Hypothalamus (tissue), 51 donors: ENCODE measurements around the gene KCNF1.
A peak's percentile ranks its signal among the peaks of the same experiment; 100 is the strongest.

Source experiments
- DNase-seq, 51 donors: peaks; one replicate each; lab custom pipeline; 2025; lab: John Stamatoyannopoulos, UW

Gene KCNF1

DNA sequence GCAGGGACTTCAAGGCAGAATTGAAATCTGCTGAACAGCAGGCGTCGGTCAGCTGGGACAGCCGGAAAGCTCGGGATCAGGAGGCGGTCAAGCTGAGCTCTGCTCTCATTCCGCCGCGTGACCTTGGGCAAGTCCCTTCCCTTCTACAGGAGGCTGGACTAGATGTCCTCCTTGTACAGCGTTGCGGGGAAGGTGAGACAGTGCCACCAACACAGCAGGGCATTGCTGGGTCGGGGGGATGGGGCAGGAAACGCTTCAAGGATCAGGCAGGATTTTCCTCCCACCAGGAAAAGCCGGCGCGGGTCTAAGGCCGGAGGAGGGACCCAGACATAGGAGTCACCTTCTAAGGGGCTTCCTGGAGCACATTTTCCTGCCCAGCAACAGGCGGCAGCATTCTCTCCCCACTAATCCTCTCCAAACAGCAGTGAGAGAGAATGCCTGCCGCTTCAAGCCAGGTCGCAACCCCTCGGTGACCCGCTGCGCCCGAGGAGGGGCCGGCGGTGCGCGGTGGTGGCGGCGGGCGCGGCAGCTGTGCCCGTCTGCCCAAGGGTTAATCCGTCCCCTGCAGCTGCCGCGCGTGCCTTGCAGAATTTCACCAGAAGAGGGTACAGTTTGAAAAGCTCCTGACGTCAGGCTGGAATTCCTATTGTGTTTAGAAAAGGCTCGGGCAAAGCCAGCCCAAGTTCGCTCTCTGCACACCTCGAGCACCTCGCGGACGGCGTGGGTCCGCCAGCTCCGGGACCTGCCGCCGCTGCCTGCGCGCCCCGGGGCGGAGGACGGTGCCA is at the start of gene KCNF1:
KCNF1 (plus strand) TSS at position 644 of the 785 bp plus-strand sequence. CDS start 493 bp downstream, outside the sequence.
- peak in 7 of 51 donors; percentile 16 to 53 (median 35) for DNase-seq

DNA sequence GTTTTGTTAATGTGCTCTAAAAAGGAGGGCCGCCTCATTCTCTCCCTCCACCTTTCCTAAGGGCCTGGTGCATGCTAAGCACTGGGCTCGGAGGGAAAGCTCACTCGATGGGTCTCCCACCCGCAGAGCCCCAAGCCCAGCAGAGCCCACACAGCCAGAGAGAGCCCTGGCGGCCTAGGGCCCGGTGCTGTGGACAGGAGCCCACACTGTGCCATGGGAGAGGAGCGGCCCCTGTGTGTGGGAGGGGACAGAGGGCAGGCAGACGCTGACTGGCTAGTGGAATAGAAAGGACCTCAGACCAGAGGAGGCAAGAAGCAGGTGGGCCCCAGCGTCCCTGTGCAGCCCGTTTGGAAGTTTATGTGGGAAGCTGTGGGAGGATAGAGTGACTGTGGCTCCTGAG is 49.4 kb upstream of the KCNF1 start:
- DNase-seq, result no peak

DNA sequence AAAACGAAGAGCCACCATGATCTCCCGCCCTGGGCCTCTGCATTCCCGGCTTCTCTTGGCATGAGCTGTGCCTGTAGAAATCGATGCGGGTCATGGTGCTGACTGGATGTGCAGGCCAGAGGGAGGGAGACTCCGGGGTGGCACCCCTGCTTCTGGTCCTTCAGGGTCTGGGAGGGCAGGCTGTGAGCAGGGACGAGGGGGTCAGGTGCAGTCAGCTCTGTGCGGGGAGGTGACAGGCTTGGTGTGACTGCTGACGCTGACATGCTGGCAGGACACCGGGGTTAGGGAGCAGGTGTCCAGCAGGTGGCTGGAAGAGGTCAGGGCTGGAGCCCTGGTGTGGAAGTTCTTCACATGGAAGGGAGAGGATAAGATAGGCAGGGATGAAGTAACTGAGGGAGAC is 48.7 kb upstream of the KCNF1 start:
- DNase-seq, result no peak

- peak in 3 of 51 donors; percentile 18 to 28 (median 27) for DNase-seq
These were observed 47.9 kb upstream of the KCNF1 start for GRCh38 chr2:10863837-10864236.

- DNase-seq, result no peak
These were observed 47.5 kb upstream of the KCNF1 start for GRCh38 chr2:10864251-10864650.

GRCh38 chr2:10864861-10865636 is 46.7 kb upstream of the KCNF1 start:
- DNase-seq, result peak in 1 of 51 donors; percentile 38

GRCh38 chr2:10865841-10866240 is 45.9 kb upstream of the KCNF1 start:
- no peak for DNase-seq

DNA sequence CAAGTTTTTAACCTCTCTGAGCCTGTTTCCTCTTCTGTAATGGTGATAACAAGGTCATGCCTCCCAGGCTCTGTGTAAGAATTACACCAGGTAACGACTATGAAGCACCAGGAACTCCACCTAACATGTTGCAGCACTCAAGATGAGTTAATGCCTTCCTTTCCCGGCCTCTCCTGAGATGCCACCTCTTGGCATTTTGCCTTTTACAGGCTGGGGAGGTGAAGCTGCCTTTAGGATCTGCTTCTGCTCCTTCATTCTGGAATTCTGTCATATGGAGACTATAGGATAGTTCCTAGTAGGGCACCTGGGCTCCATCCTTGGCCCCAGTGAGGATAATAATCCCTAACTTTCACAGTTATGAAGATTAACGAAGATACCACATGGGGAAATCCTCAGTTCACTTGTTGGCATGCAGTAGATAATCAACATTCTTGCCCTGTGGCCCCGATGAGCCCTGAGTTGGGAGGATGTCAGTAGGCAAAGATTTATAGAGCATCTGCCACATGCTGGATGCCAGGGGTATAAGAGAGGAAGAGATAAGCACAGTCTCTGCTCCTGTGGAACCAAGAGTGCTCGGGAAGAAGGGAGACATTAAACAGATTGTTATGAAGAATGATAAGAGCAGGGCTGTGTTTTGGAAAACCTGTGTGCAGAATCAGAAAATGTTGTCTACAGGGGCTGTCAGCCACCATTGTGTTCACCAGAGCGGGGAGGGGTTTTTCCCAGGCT is 43.9 kb upstream of the KCNF1 start:
- DNase-seq, result no peak

GRCh38 chr2:10868465-10869314 is 43.0 kb upstream of the KCNF1 start:
- peak in 1 of 51 donors; percentile 23 for DNase-seq

- no peak for DNase-seq
These were observed 39.8 kb upstream of the KCNF1 start for GRCh38 chr2:10871978-10872377.

- DNase-seq, result no peak
These were observed 38.6 kb upstream of the KCNF1 start for GRCh38 chr2:10873171-10873570.

DNA sequence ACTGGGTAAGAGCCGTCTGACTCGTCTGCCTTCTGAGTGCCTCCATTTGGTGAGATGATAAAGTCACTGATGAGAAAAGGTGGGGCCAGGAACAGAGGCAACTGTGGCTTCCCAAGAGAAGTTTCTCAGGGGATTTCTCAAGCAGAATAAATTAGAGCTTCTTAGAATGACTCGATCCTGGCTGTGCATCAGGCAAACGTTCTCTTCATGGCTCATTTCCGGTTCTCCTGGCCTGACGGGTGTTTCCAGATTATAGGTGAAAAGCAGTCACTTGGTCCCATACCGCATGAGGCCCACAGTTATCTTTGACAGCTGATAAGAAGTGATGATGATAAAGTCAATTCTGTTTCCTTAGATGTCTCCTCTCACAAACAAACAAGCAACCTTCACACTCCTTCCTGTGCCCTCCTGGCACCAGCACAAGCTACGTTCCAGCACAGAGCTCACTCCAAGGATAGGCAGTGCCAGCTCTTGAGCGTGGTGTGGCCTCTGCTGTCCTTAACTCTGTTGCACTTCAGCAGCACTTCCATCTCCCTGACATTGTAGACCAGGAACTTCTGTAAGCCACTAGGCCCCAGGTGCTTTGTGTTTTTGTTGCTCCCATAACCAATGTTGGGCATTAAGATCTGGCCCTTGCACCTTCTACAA is 37.8 kb upstream of the KCNF1 start:
- DNase-seq, result no peak

DNA sequence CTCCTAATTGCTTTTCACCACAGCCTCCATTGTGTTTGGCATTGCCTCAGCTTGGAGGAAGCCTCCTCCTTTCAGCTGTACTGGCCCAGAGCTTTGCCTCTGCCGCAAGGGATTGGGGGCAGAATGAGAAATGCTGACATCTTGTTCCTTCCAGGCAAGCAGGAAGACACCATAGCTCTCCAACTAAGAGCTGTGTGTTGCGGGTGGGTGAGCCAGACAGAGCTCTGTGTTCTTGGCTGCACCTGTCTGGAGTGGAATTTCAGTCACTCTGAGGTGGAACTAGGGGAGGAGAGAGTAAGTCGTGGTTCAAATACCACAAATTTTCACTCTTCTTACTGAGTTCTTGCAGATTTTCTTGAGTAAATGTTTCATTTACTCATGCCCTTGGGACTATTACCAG is 36.6 kb upstream of the KCNF1 start:
- no peak for DNase-seq

DNA sequence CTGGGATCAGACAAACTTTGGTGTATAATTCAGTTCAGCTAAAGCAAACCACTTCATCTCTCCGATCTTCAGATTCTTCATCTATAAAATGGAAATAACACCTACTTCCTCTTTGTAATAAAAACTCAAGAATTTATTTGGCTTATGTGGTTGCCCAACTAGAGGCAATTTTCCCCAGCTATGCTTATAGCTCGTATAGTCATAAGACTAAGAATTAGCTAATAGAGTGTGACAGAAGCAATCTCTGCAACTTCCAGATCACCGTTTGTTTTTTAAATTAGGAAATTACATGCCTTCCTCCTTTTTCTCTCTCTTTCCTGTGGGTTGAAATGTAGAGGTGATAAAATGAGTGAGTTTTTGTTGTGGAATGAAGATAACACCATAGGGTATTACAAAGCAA is 35.3 kb upstream of the KCNF1 start:
- DNase-seq, result no peak

- DNase-seq, result no peak
These were observed 34.8 kb upstream of the KCNF1 start for GRCh38 chr2:10876963-10877362.

GRCh38 chr2:10877651-10878111 is 34.1 kb upstream of the KCNF1 start:
- DNase-seq, result peak in 2 of 51 donors; percentile 69

DNA sequence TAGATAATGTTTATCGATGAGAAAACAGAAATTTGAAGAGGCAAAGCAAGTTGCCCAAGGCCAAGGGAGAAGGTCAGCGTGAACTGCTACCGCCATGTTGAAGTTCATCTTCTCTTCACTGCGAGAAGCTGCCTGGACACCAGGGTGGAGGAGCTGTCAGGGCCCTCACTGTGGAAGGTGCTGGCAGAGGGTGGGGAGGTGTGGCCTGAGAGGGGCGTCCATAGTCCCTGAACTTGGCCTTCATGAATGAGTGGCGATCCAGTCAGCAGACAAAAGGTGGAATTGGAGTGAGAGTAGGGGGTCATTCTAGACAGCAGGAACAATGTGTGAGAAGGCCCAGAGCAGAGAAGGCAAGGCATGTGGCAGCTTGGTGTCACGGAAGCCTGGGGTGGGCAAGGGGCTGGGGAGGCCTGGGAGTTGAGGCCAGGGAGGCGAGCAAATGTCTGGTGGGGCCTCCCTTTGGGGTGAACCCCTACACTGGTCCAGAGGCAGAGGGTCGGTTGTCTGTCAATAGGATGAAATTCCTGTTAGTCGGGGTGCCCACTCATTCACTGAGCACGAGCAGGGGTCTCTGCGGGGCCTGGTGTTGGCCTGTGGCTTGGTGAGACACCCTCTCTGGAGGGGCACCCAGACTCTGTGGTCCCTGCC is 33.3 kb upstream of the KCNF1 start:
- DNase-seq, result no peak

DNA sequence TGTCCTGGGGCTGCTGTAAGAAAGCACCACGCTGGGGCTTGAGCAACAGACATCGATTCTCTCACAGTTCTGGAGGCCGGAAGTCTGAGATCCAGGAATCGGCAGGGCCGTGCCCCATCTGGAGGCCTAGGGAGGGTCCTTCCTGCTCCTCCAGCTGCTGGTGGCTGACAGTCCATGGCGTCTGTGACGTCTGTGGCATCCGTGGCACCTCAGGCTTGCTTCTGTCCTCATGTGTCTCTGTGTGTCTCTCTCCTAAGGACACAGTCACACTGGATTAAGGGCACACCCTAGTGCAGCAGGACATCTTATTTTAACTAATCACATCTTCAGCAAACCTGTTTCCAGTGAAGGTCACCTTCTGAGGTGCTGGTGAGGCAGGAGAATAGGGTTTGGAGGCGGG is 32.6 kb upstream of the KCNF1 start:
- DNase-seq, result no peak
